GM18517 (cell line): ENCODE measurements around the gene PPIE.

Experiments used
- ATAC-seq: cut with Tn5 transposase; IDR thresholded peaks from one replicate; pipeline ENCODE4 v1.9.1; 2021; ENCODE audit warnings: mild to moderate bottlenecking, moderate library complexity; ENCODE audit not compliant: unreplicated experiment

Gene PPIE

DNA sequence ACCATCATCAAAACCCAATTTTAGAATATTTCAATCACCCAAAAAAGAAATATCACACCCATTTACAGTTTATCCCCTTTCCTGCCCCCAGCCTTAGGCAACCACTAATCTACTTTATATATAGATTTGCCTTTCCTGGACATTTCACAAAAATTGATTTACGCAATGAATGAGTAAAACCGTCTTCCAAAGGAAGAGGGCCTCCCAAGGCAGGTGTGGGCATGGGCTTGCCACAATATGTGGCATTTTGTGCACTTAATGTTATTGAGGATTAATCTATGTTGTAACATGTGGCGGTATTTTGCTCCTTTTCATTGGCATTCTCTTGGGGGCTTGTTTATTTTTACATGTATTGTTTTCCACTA lies 61.8 kb downstream of the PPIE start:
- no peak for ATAC-seq

DNA sequence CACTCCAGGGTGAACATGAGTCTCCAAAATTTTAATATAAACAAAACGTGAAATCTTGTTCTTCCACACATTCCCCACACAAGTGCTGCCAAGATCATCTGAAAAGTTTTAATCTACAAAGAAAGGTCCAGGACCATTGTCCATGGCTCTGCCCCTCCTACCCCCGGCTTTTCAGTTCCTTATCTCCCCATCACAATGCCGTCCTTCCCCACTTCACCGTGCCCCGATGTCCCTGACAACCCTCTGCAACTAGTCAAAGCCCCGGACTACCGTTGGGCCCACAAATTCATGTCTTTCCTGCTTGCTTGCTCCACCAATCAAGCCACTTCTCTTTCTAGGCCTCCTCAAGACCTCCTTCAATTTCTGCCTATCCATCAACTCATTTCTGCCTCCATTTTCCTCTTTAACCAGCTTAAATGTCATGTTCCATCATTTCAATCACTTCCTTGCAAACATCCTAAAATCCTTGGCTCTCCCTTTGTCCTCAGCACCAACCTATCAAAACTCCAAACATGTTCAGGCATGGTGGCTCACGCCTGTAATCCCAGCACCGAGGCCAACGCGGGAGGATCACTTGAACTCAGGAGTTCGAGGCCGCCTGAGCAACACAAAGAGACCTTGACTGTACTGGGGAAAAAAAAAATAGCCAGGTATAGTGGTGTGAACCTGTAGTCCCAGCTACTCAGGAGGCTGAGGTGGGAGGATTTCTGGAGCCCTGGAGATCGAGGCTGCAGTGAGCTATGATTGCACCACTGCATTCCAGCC lies 64.0 kb downstream of the PPIE start:
- no peak for ATAC-seq

DNA sequence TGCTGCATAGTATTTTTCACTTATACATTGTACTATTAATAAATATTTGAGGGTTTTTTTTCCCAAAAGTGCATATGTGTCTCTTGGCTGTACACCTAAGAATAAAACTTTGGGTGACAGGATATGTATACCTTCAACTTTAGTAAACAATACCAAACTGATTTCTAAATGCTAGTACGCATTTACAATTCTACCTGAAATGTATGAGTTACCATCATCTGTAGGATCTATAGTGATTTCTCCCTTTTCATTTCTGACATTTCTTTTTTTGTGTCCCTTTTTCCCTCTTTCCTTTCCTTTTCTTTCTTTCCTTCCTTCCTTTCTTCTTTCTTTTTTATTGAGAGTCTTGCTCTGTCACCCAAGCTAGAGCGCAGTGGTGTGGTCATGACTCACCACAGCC lies 66.7 kb downstream of the PPIE start:
- ATAC-seq: no peak

- no peak for ATAC-seq
These were observed 70.3 kb downstream of the PPIE start for GRCh38 chr1:39808784-39809517.

GRCh38 chr1:39812913-39813312 lies 74.2 kb downstream of the PPIE start:
- no peak for ATAC-seq
